Stomach (tissue), 9 donors: ENCODE measurements around the gene NECTIN1. TPM values are rescaled to one million over a fixed set of nuclear protein-coding genes. Genes with fewer than 3 reads are reported as not detected.

Source experiments
- DNase-seq, 2 donors: peaks; one replicate each; pipeline versions ENCODE4 v3.0.0 to v3.0.0-alpha.2; 2013 to 2019
- H3K27ac ChIP-seq, 5 donors: fragments of 200-600 bp in 4 of 5; sonication (generic) in 4 of 5; one replicate each; pipeline ENCODE4 v1.5.1; 2013 to 2019; ENCODE audit warnings: mild to moderate bottlenecking in 1 of 5, moderate library complexity in 1 of 5
- H3K27me3 ChIP-seq, 3 donors: fragments of 200-600 bp; sonication (generic); one replicate each; pipeline ENCODE4 v1.5.1; 2017 to 2019; ENCODE audit warnings: mixed run types in 1 of 3
- H3K36me3 ChIP-seq, 4 donors: fragments of 200-600 bp; sonication (generic); 1 replicate in 3 of 4; 2 replicates in 1 of 4; pipeline ENCODE4 v1.5.1; 2016 to 2019
- H3K4me1 ChIP-seq, 4 donors: fragments of 200-600 bp; sonication (generic); one replicate each; pipeline ENCODE4 v1.5.1; 2016 to 2019
- H3K4me3 ChIP-seq, 4 donors: fragments of 200-600 bp; sonication (generic) in 3 of 4; one replicate each; pipeline ENCODE4 v1.5.1; 2016 to 2019; ENCODE audit warnings: mild to moderate bottlenecking in 1 of 4
- H3K9me3 ChIP-seq, 4 donors: fragments of 200-600 bp; sonication (generic); one replicate each; pipeline ENCODE4 v1.5.1; 2016 to 2019
- CTCF ChIP-seq, 7 experiments: fragments of 450-650 bp in 4 of 7; fragments of 200-600 bp in 3 of 7; sonication (generic) in 3 of 7; IDR thresholded peaks; one replicate each; pipeline ENCODE4 v1.5.1; 2016 to 2019; ENCODE audit warnings: antibody characterized with exemption in 7 of 7, control low read depth in 2 of 7, mild to moderate bottlenecking in 1 of 7
- EP300 ChIP-seq: sonication (generic); formaldehyde crosslinking; IDR thresholded peaks from one replicate; pipeline ENCODE4 v1.6.1; 2017; ENCODE audit warnings: antibody characterized with exemption
- POLR2A ChIP-seq, 4 donors: fragments of 450-650 bp; IDR thresholded peaks; one replicate each; pipeline ENCODE4 v1.6.1; 2016; ENCODE audit warnings: antibody characterized with exemption in 4 of 4, control low read depth in 2 of 4, mild to moderate bottlenecking in 1 of 4, moderate library complexity in 1 of 4
- POLR2AphosphoS5 ChIP-seq, 3 donors: sonication (generic); formaldehyde crosslinking; IDR thresholded peaks; one replicate each; pipeline ENCODE4 v1.6.1; 2016; ENCODE audit warnings: antibody characterized with exemption in 3 of 3
- WGBS, 5 donors: extraction: QIAGEN DNeasy Blood & Tissue Kit in 3 of 5; methylation state at CpG; one replicate each; pipeline versions ENCODE4 v1.1.5 to v1.1.7; 2013 to 2018; 5-methylcytosine and 5-hydroxymethylcytosine counted together
- intact Hi-C: fragments of 100-400 bp; cut with DNase I; formaldehyde crosslinking; loops from one replicate; pipeline ENCODE4 v1.15.1; 2023; ENCODE audit warnings: low total_unique reads
- polyA plus RNA-seq, 3 donors: library from polyadenylated mRNA; stranded (reverse); fragments of 200-250 nt; gene quantifications; one replicate each; pipeline ENCODE4 v1.2.3, GENCODE V29; 2013
- total RNA-seq, 5 donors: library from RNA; depleted of rRNA; stranded (reverse); fragments of >200 nt; gene quantifications; one replicate each; pipeline versions ENCODE4 v1.1.0 to v1.2.3, GENCODE V29; 2014 to 2016
- donor health status: healthy with polysubstance abuse.
- donor health status: Bipolar disorder and iron deficiency.
- donor health status: healthy.

Gene NECTIN1
- total and polyA plus RNA-seq, 8 donors = 1.2 to 92.1 (median 6.0) TPM

GRCh38 chr11:119727523-119728151 is 1.4 kb downstream of the NECTIN1 start:
- Histone ChIP-seq H3K27me3 (no peaks in the 10 kb centered on the region), H3K4me1 (peaks cover 17 to 49% (median 39%) of the 10 kb centered on the region in 4 donors), H3K4me3 (peak overlapping the region; percentile 76 to 95 (median 86)), H3K27ac (peak overlapping the region in 4 of 5 donors; percentile 86 to 94 (median 94)), H3K9me3 (no peaks in the 10 kb centered on the region), H3K36me3 (no peaks in the 10 kb centered on the region)
- intact Hi-C loops = no loop called here
- peak in 1 of 7 experiments; percentile 34 for TF ChIP-seq CTCF (IDR thresholded peaks at IDR 0.05)
- TF ChIP-seq EP300 = no peak
- no peak for TF ChIP-seq POLR2A (IDR thresholded peaks at IDR 0.05)
- 0 to 1% (median 0%) methylated on average over 34 to 48 of the region's 48 CpGs for WGBS, 5 donors
- peak; percentile 59 to 78 for DNase-seq

- TF ChIP-seq POLR2A (IDR thresholded peaks at IDR 0.05) (no peak), POLR2AphosphoS5 (IDR thresholded peaks at IDR 0.05) (no peak), CTCF (IDR thresholded peaks at IDR 0.05) (no peak), EP300 (no peak)
- Histone ChIP-seq H3K4me3 (peak overlapping the region; percentile 76 to 95 (median 86)), H3K36me3 (no peaks in the 10 kb centered on the region), H3K9me3 (no peaks in the 10 kb centered on the region), H3K27ac (peak overlapping the region in 1 of 5 donors; percentile 94), H3K27me3 (no peaks in the 10 kb centered on the region), H3K4me1 (peaks cover 17 to 51% (median 41%) of the 10 kb centered on the region in 4 donors)
- intact Hi-C loops = no loop called here
- no peak for DNase-seq
- 13 to 22% (median 14%) methylated on average over 13 to 21 of the region's 21 CpGs for WGBS, 5 donors
These were observed 2.1 kb downstream of the NECTIN1 start for GRCh38 chr11:119726585-119727522.

- Histone ChIP-seq H3K27me3 (no peaks in the 10 kb centered on the region), H3K4me3 (no peak overlapping the region), H3K9me3 (no peaks in the 10 kb centered on the region), H3K27ac (no peak overlapping the region), H3K36me3 (no peaks in the 10 kb centered on the region), H3K4me1 (peaks cover 17 to 58% (median 41%) of the 10 kb centered on the region in 4 donors)
- DNase-seq = no peak
- 73 to 85% (median 79%) methylated on average over 6 of the region's 6 CpGs for WGBS, 5 donors
- no peak for TF ChIP-seq EP300
- TF ChIP-seq CTCF (IDR thresholded peaks at IDR 0.05) = no peak
- no peak for TF ChIP-seq POLR2AphosphoS5 (IDR thresholded peaks at IDR 0.05)
- TF ChIP-seq POLR2A (IDR thresholded peaks at IDR 0.05) = no peak
- intact Hi-C loops = no loop called here
These were observed 2.8 kb downstream of the NECTIN1 start for GRCh38 chr11:119726150-119726553.

GRCh38 chr11:119724956-119725355 is 4.0 kb downstream of the NECTIN1 start:
- intact Hi-C loops = no loop called here

More at GRCh38 chr11:119724956-119725355, 4.0 kb downstream of the NECTIN1 start:
- H3K9me3 ChIP-seq = no peaks in the 10 kb centered on the region
- H3K4me1 ChIP-seq = peaks cover 14 to 53% (median 36%) of the 10 kb centered on the region in 4 donors
- no peaks in the 10 kb centered on the region for H3K27me3 ChIP-seq
- no peak overlapping the region for H3K4me3 ChIP-seq
- H3K27ac ChIP-seq = no peak overlapping the region
- no peak for TF ChIP-seq POLR2AphosphoS5 (IDR thresholded peaks at IDR 0.05)
- no peak for TF ChIP-seq CTCF (IDR thresholded peaks at IDR 0.05)
- TF ChIP-seq POLR2A (IDR thresholded peaks at IDR 0.05) = no peak
- no peak for TF ChIP-seq EP300
- no peaks in the 10 kb centered on the region for H3K36me3 ChIP-seq
- no peak for DNase-seq
- 70 to 90% (median 83%) methylated on average over 1 to 3 of the region's 3 CpGs for WGBS, 5 donors
